HepG2 (cell line): ENCODE data around the gene ARPP21. TPM values are rescaled to one million over a fixed set of nuclear protein-coding genes. Genes with fewer than 3 reads are reported as not detected.

Experiments
- ATAC-seq: fragments of 200-7000 bp; cut with Tn5 transposase; 3 replicates; pipeline ENCODE4 v1.9.1; 2020; ENCODE audit warnings: mild to moderate bottlenecking, moderate library complexity
- BruUV-seq: library from RNA; stranded (reverse); fragments of 400-500 nt; replicated peaks from 2 replicates; lab custom pipeline; 2021; lab: Mats Ljungman, UMichigan
- CTCF ChIA-PET: fragments of 300-600 bp; formaldehyde crosslinking; extraction: SDS; loops from one replicate; lab custom pipeline; 2021; ENCODE audit warnings: low total read pairs, inconsistent platforms, low intra/inter-chr PET ratio; lab: Yijun Ruan, JAX
- POLR2A ChIA-PET: fragments of 350-600 bp; sonication (Branson Sonifier 250); formaldehyde crosslinking; loops from one replicate; lab custom pipeline; 2020; ENCODE audit warnings: antibody characterized with exemption, inconsistent platforms; lab: Yijun Ruan, JAX
- DNase-seq: peaks from one replicate; pipeline ENCODE4 v3.0.0-alpha.2; 2015; ENCODE audit warnings: low spot score
- FAIRE-seq: peaks from 3 replicates; lab custom pipeline; 2011; peaks lifted over from hg19 to GRCh38; lab: Jason Lieb, UNC
- H2AFZ ChIP-seq: one replicate; pipeline ENCODE4 v1.6.1; 2011; ENCODE audit warnings: low read length, inconsistent platforms
- H3K27ac ChIP-seq: fragments of 300-600 bp; 3 replicates; pipeline ENCODE4 v1.8.0; 2011; ENCODE audit warnings: mixed run types, mild to moderate bottlenecking, mixed read lengths, low read length, inconsistent platforms; ENCODE audit not compliant: insufficient read depth; ENCODE audit errors: extremely low read length
- H3K27me3 ChIP-seq, 2 experiments: fragments of 200-600 bp in 1 of 2; 2 replicates in 1 of 2; 3 replicates in 1 of 2; pipeline versions ENCODE4 v1.6.0 to v1.8.0; 2011; ENCODE audit warnings: low read length in 2 of 2, mild to moderate bottlenecking in 2 of 2, moderate library complexity in 2 of 2, inconsistent platforms in 1 of 2; ENCODE audit not compliant: insufficient read depth in 2 of 2, control insufficient read depth in 1 of 2
- H3K36me3 ChIP-seq, 2 experiments: fragments of 200-600 bp in 1 of 2; replicated peaks in 1 of 2; 2 replicates in 1 of 2; 3 replicates in 1 of 2; pipeline versions ENCODE4 v1.5.1 to v1.8.0; 2011; ENCODE audit warnings: low read length in 2 of 2, inconsistent platforms in 1 of 2; ENCODE audit not compliant: insufficient read depth in 2 of 2, control insufficient read depth in 1 of 2
- H3K4me1 ChIP-seq: 2 replicates; pipeline ENCODE4 v1.5.1; 2012; ENCODE audit warnings: low read length, inconsistent platforms; ENCODE audit not compliant: insufficient read depth
- H3K4me2 ChIP-seq: 2 replicates; pipeline ENCODE4 v1.6.0; 2011; ENCODE audit warnings: low read depth, low read length, inconsistent platforms
- H3K4me3 ChIP-seq, 3 experiments: fragments of 200-600 bp in 1 of 3; sonication (generic), shearing (Covaris generic) in 1 of 3; replicated peaks in 1 of 3; 2 replicates each; pipeline ENCODE4 v1.5.1; 2011 to 2016; ENCODE audit warnings: low read length in 3 of 3, inconsistent platforms in 2 of 3, low read depth in 2 of 3, mild to moderate bottlenecking in 2 of 3, control low read depth in 1 of 3, mixed read lengths in 1 of 3; ENCODE audit not compliant: insufficient read depth in 1 of 3
- H3K79me2 ChIP-seq: one replicate; pipeline ENCODE4 v1.6.1; 2011; ENCODE audit warnings: low read length, inconsistent platforms; ENCODE audit not compliant: insufficient read depth
- H3K9ac ChIP-seq: 2 replicates; pipeline ENCODE4 v1.6.0; 2011; ENCODE audit warnings: mild to moderate bottlenecking, low read depth, low read length, inconsistent platforms; ENCODE audit not compliant: insufficient read depth
- H3K9me3 ChIP-seq: 2 replicates; pipeline ENCODE4 v1.5.1; 2012; ENCODE audit warnings: mild to moderate bottlenecking, low read length
- H4K20me1 ChIP-seq: 2 replicates; pipeline ENCODE4 v1.6.0; 2011; ENCODE audit warnings: inconsistent platforms, mild to moderate bottlenecking, low read length, moderate library complexity; ENCODE audit not compliant: insufficient read depth
- CEBPG ChIP-seq: IDR thresholded peaks from 2 replicates; pipeline ENCODE4 v1.6.1; 2016
- CEBPZ ChIP-seq: IDR thresholded peaks from 2 replicates; pipeline ENCODE4 v1.6.1; 2012; ENCODE audit warnings: low read length, improper control_type of control experiment
- CHD4 ChIP-seq: fragments of 200-600 bp; sonication (generic); IDR thresholded peaks from 2 replicates; pipeline ENCODE4 v1.7.0; 2017; ENCODE audit warnings: mild to moderate bottlenecking, low read length, borderline replicate concordance
- CSRNP2 ChIP-seq: sonication (generic); formaldehyde crosslinking; conservative IDR thresholded peaks from 2 replicates; pipeline ENCODE4 v1.8.0; 2022; ENCODE audit warnings: low read depth, missing genetic modification reagents
- GRHL1 ChIP-seq: sonication (generic); formaldehyde crosslinking; conservative IDR thresholded peaks from 2 replicates; pipeline ENCODE4 v1.8.0; 2022; ENCODE audit warnings: missing genetic modification reagents
- NR2F2 ChIP-seq: IDR thresholded peaks from 2 replicates; pipeline ENCODE4 v1.6.1; 2012; ENCODE audit warnings: low read depth, inconsistent platforms, borderline replicate concordance
- PITX1 ChIP-seq: sonication (generic); formaldehyde crosslinking; IDR thresholded peaks from 2 replicates; pipeline ENCODE4 v1.5.1; 2020; ENCODE audit warnings: mild to moderate bottlenecking, missing genetic modification reagents
- RXRA ChIP-seq: sonication (generic); formaldehyde crosslinking; IDR thresholded peaks from 2 replicates; pipeline ENCODE4 v1.5.1; 2020; ENCODE audit warnings: missing genetic modification reagents
- ZBTB43 ChIP-seq: sonication (generic); formaldehyde crosslinking; conservative IDR thresholded peaks from 2 replicates; pipeline ENCODE4 v1.4.0; 2020; ENCODE audit warnings: missing genetic modification reagents
- ZNF280B ChIP-seq: sonication (generic); formaldehyde crosslinking; IDR thresholded peaks from 2 replicates; pipeline ENCODE4 v1.5.0; 2020; ENCODE audit warnings: missing genetic modification reagents, mild to moderate bottlenecking, borderline replicate concordance
- ZNF317 ChIP-seq: sonication (generic); formaldehyde crosslinking; IDR thresholded peaks from 2 replicates; pipeline ENCODE4 v1.5.0; 2020; ENCODE audit warnings: mild to moderate bottlenecking, missing genetic modification reagents
- ZNF414 ChIP-seq: sonication (generic); formaldehyde crosslinking; IDR thresholded peaks from 2 replicates; pipeline ENCODE4 v1.5.0; 2020; ENCODE audit warnings: missing genetic modification reagents
- WGBS: methylation state at CpG from one replicate; pipeline ENCODE4 v1.1.6; 2017; ENCODE audit warnings: low lambda C conversion rate; 5-methylcytosine and 5-hydroxymethylcytosine counted together
- in situ Hi-C: cut with HindIII; loops from 2 replicates; pipeline ENCODE4 v1.10.0; 2017; ENCODE audit warnings: low pct_unique_long_range_greater_than_20kb; ENCODE audit not compliant: extremely low pct_ligation_motif_present
- intact Hi-C: fragments of 100-400 bp; cut with micrococcal nuclease; formaldehyde crosslinking; loops from one replicate; pipeline ENCODE4 v1.10.0; 2022; ENCODE audit not compliant: unreplicated experiment
- polyA plus RNA-seq, 8 experiments: library from polyadenylated mRNA; depleted of rRNA in 3 of 8; stranded (reverse) in 7 of 8; unstranded in 1 of 8; fragments of >200 nt; fragmentation: Illumina TruSeq in 4 of 8; extraction: Trizol in 4 of 8; gene quantifications; 2 replicates each; pipeline versions ENCODE4 v1.2.1 to v1.2.3, GENCODE V29; 2011 to 2016; ENCODE audit warnings: low read depth in 4 of 8, missing spikeins in 1 of 8, mixed read lengths in 1 of 8; ENCODE audit not compliant: insufficient read depth in 1 of 8
- total RNA-seq, 5 experiments: library from RNA; depleted of rRNA; stranded (reverse); fragments of >200 nt; fragmentation: Illumina TruSeq; extraction: Trizol; gene quantifications; 2 replicates each; pipeline ENCODE4 v1.2.3, GENCODE V29; 2016; ENCODE audit warnings: low read depth in 1 of 5

The ARPP21 gene
- total and polyA plus RNA-seq, 2 of the 13 experiments (the other 11 are each of a cell fraction or from before 2014, with no cell fraction given): not detected

GRCh38 chr3:35665390-35666055, 26.2 kb downstream of the ARPP21 start (continued):
- TF ChIP-seq ZNF280B (CRISPR knock-in tag) (no peak), PITX1 (CRISPR knock-in tag) (no peak), CSRNP2 (no peak)

- no peak for FAIRE-seq
- DNase-seq: no peak
- Histone ChIP-seq H3K27me3 (no peaks in the 10 kb centered on the region), H3K79me2 (no peaks in the 10 kb centered on the region), H3K9me3 (no peaks in the 10 kb centered on the region), H3K9ac (no peak overlapping the region), H4K20me1 (no peaks in the 10 kb centered on the region), H3K4me3 (no peak overlapping the region), H3K4me1 (no peaks in the 10 kb centered on the region), H2AFZ (no peak overlapping the region), H3K4me2 (no peak overlapping the region), H3K27ac (no peak overlapping the region), H3K36me3 (no peaks in the 10 kb centered on the region)
- no TSS peak for BruUV-seq
- ChIA-PET CTCF (no interaction called here), POLR2A (no interaction called here)
- intact Hi-C loops (no loop called here), in situ Hi-C loops (no loop called here)
- 16% methylated on average over 1 of the region's 1 CpG for WGBS
- ATAC-seq: no peak
- TF ChIP-seq CHD4: no peak
- no peak for TF ChIP-seq RXRA (CRISPR knock-in tag)
- no peak for TF ChIP-seq NR2F2
- TF ChIP-seq GRHL1 (CRISPR knock-in tag): no peak
- no peak for TF ChIP-seq ZBTB43
- no peak for TF ChIP-seq ZNF414 (CRISPR knock-in tag)
- TF ChIP-seq ZNF317: no peak
- no peak for TF ChIP-seq CEBPZ
- no peak for TF ChIP-seq CEBPG (CRISPR knock-in tag)
Measured at GRCh38 chr3:35666888-35667287, 27.6 kb downstream of the ARPP21 start.
